GM12801 (cell line): Measurements from ENCODE around the gene MTOR.

Experiments used
- TF ChIP-seq, protein P1 (sequence below): IDR thresholded peaks from one replicate; pipeline ENCODE4 v1.5.1; 2011; ENCODE audit warnings: control low read depth; ENCODE audit not compliant: insufficient read length; ENCODE audit errors: extremely low read depth

Gene MTOR

DNA sequence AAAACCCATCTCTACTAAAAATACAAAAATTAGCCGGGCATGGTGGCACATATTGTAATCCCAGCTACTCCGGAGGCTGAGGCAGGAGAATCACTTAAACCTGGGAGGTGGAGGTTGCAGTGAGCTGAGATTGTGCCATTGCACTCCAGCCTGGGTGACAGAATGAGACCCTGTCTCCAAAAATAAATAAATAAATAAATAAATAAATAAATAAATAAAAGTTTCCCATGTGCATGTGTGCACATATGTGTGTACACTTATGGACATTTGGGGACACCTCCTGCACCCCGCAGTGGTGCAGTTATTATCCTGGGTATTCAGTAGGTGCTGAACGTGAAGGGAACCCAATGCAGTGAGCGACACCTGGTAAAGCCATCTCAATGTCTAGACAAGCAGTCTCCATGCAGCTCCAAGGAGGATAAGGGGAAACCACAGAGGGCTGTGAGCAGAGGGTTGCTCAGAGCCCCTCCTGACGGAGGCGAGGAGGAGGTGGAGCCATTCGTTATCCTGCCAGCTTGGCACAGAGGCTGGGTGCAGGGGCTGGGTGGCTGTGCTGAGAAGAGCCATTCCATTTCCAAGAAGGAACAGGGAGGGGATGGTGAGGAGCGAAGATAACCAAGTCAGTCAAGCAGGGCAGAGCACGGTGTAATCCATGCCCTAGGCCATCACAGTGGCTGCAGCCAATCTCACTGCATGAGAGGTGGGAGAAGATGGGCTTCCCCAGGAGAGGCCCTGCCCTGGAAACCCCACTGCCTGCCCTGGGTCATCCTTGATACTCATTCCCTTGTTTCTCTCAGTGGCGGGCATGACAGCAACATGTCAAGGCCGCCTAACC, 36.3 kb upstream of the MTOR start:
- TF ChIP-seq, protein P1, sequence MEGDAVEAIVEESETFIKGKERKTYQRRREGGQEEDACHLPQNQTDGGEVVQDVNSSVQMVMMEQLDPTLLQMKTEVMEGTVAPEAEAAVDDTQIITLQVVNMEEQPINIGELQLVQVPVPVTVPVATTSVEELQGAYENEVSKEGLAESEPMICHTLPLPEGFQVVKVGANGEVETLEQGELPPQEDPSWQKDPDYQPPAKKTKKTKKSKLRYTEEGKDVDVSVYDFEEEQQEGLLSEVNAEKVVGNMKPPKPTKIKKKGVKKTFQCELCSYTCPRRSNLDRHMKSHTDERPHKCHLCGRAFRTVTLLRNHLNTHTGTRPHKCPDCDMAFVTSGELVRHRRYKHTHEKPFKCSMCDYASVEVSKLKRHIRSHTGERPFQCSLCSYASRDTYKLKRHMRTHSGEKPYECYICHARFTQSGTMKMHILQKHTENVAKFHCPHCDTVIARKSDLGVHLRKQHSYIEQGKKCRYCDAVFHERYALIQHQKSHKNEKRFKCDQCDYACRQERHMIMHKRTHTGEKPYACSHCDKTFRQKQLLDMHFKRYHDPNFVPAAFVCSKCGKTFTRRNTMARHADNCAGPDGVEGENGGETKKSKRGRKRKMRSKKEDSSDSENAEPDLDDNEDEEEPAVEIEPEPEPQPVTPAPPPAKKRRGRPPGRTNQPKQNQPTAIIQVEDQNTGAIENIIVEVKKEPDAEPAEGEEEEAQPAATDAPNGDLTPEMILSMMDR = no peak

DNA sequence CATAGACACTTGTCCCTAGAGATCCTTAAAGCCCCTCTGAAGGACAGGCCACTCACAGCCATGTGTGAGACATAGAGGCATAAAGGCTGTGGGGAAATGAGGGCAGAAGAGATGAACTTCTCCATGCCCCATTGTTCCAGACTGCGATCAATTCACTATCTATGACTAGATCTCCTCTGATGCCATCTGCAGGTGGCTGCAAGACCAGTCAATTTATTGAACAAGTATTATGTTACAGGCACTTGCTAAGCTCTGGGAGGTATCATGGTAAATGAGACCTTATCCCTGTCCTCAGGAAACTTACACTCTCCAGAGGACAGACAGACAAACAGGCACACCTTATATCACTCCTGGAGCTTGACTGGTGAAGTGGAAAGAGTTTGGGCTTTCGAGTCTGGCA, 33.6 kb upstream of the MTOR start:
- TF ChIP-seq, protein P1 = no peak

DNA sequence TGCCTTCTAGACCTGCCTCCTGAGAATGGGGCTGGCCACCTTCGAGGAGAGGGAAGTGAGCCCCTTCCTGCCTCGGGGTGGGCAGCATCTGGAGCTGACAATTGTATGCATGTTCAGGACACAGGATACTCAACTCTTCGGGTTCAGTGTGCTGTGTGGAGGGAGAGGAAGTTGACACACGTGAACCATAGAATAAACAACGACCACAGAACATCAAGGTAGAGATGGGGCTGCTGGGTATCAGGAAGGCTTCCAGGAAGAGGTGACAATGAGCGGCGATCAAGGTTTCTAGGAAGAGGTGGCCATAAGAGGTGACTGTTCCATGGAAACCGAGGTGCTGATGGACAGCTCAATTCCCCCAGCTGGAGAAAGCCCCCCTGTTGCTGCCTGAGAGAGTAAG, 32.6 kb upstream of the MTOR start:
- TF ChIP-seq, protein P1 = no peak

DNA sequence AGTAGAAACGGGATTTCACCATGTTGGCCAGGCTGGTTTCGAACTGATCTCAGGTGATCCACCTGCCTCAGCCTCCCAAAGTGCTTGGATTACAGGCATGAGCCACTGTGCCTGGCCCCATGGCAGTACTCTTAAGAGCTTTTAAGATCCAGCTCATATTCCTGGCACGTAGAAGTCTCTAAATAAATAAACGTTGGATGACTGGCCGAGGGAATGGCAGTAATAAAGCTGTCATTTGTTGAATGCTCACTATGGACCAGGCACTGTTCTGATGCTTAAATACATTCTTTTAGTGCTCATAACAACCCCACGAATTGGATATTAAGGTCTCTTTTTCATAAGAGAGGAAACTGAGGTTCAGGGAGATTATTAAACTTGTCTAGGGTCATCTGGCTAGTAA, 31.5 kb upstream of the MTOR start:
- TF ChIP-seq, protein P1 = no peak

DNA sequence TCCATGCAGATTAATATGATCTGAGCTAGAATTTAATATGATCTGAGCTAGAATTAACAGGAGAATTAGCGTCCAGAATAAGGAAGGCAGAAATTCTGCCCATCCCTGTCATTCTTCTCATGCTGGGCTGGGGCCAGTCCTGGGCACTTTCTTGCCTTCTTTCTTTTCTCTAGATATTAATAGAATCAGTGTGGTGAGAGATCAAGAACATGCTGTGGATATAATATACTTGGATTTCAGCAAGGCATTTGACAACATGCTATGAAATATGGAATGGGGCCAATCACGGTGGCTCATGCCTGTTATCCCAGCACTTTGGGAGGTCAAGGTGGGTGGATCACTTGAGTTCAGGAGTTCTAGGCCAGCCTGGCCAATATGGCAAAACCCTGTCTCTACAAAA, 28.7 kb upstream of the MTOR start:
- TF ChIP-seq, protein P1 = no peak

DNA sequence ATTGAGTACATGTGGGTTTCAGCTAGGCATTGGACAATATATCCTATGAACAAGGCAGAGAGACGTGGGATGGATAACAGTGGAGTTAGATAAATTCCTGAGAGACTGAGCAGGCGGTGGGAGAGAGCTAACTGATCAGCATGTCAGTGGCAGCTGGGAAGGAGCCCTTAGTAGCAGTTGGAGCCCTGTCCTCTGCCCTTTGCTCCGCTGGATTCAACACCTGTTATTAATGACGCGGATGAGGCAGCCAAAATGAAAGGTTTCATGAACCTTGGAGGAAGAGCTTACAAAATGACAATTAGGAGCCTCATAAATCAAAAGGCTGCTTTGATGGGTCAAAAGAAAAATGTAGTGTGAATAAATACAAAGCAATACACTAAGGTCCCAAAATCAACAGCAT, 26.7 kb upstream of the MTOR start:
- TF ChIP-seq, protein P1 = no peak

DNA sequence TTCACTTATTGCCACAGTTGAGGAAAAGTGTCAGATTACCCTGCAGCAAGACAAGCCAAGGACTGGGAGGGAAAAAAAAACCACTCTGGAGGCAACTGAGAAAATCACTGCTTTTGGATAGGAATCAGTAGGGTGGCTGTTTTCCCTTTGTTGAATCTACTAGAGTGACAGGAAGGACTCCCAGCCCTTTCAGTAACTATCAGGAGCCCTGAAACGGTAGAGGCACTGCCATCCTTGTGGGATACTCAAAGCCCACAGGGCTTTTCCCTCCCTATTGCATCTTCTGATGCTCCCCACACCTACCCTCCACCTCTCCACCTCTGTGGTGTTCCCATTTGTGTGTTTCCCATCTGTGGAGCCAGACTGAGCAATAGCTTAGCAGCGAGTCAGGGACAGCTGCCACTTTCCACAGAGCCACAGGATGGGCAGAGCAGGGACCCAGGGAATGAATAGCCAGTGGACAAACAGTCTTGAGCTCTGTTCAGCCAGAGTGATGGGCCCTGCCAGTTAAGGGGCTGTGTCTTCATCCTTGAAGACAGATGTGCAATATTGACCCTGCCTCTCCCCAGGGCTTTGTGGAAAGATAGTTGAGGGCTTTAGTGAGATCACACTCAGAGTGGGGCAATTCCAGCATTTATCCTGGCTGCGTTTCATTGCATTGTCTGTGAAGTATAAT, 24.5 kb upstream of the MTOR start:
- TF ChIP-seq, protein P1 = no peak
